ENCODE measurements around the gene COG7. TPM values are rescaled to one million over a fixed set of nuclear protein-coding genes. Genes with fewer than 3 reads are reported as not detected.
"Not testable (repeated sequence)": the region's sequence is repeated elsewhere in the genome, so short reads cannot be mapped to it uniquely, and the experiment has no call there.

COG7 gene
- total RNA-seq, 1 donor from 2014 or later: 29.4 TPM

- ATAC-seq (no peak), DNase-seq (ENCODE audit: low spot score) (no peak)
- intact Hi-C loops (cut with DNase I): no loop called here
Observed at GRCh38 chr16:23394141-23394831, 58.7 kb downstream of the COG7 start.

GRCh38 chr16:23392223-23392600 is 60.8 kb downstream of the COG7 start:
- intact Hi-C loops (cut with DNase I): no loop called here
- ATAC-seq (no peak), DNase-seq (ENCODE audit: low spot score) (no peak)

- DNase-seq (ENCODE audit: low spot score) (no peak), ATAC-seq (no peak)
- intact Hi-C loops (cut with DNase I): no loop called here
Observed at GRCh38 chr16:23391381-23392222, 61.4 kb downstream of the COG7 start.

- intact Hi-C loops (cut with DNase I); ATAC-seq; DNase-seq (ENCODE audit: low spot score): not testable (repeated sequence)
Observed at GRCh38 chr16:23389936-23390335, 63.1 kb downstream of the COG7 start.

- ATAC-seq (no peak), DNase-seq (ENCODE audit: low spot score) (no peak)
- intact Hi-C loops (cut with DNase I): no loop called here
Observed at GRCh38 chr16:23389201-23389600, 63.8 kb downstream of the COG7 start.

GRCh38 chr16:23388786-23389185 is 64.2 kb downstream of the COG7 start:
- no peak for ATAC-seq
- DNase-seq (ENCODE audit: low spot score): no peak

GRCh38 chr16:23387666-23388065 is 65.3 kb downstream of the COG7 start:
- ATAC-seq (no peak), DNase-seq (ENCODE audit: low spot score) (no peak)
- intact Hi-C loops (cut with DNase I): no loop called here

More at GRCh38 chr16:23388786-23389185, 64.2 kb downstream of the COG7 start:
- intact Hi-C loops (cut with DNase I): no loop called here

- intact Hi-C loops (cut with DNase I): no loop called here
- DNase-seq (ENCODE audit: low spot score) (no peak), ATAC-seq (no peak)
Observed at GRCh38 chr16:23385441-23385840, 67.5 kb downstream of the COG7 start.

- no peak for ATAC-seq
- no peak for DNase-seq (ENCODE audit: low spot score)
- intact Hi-C loops (cut with DNase I): no loop called here
Observed at GRCh38 chr16:23384878-23385277, 68.1 kb downstream of the COG7 start.

- DNase-seq (ENCODE audit: low spot score) (no peak), ATAC-seq (no peak)
- intact Hi-C loops (cut with DNase I): no loop called here
Observed at GRCh38 chr16:23383881-23384280, 69.1 kb downstream of the COG7 start.

- ATAC-seq (no peak), DNase-seq (ENCODE audit: low spot score) (no peak)
- intact Hi-C loops (cut with DNase I): no loop called here
Observed at GRCh38 chr16:23382279-23382678, 70.7 kb downstream of the COG7 start.

- ATAC-seq; intact Hi-C loops (cut with DNase I); DNase-seq (ENCODE audit: low spot score): not testable (repeated sequence)
Observed at GRCh38 chr16:23381702-23382101, 71.3 kb downstream of the COG7 start.

GRCh38 chr16:23380501-23380951 is 72.5 kb downstream of the COG7 start:
- ATAC-seq: no peak
- intact Hi-C loops (cut with DNase I): no loop called here
- DNase-seq (ENCODE audit: low spot score): no peak

GRCh38 chr16:23379707-23380106 is 73.3 kb downstream of the COG7 start:
- ATAC-seq (no peak), DNase-seq (ENCODE audit: low spot score) (no peak)
- intact Hi-C loops (cut with DNase I): no loop called here

GRCh38 chr16:23378921-23379320 is 74.1 kb downstream of the COG7 start:
- ATAC-seq: no peak
- intact Hi-C loops (cut with DNase I): no loop called here

GRCh38 chr16:23378256-23378655 is 74.7 kb downstream of the COG7 start:
- intact Hi-C loops (cut with DNase I): no loop called here
- ATAC-seq: no peak

More at GRCh38 chr16:23378921-23379320, 74.1 kb downstream of the COG7 start:
- DNase-seq (ENCODE audit: low spot score): no peak

GRCh38 chr16:23377071-23377931 is 75.7 kb downstream of the COG7 start:
- intact Hi-C loops (cut with DNase I): no loop called here
- no peak for DNase-seq (ENCODE audit: low spot score)
- ATAC-seq: no peak

More at GRCh38 chr16:23378256-23378655, 74.7 kb downstream of the COG7 start:
- no peak for DNase-seq (ENCODE audit: low spot score)

GRCh38 chr16:23375643-23376042 is 77.3 kb downstream of the COG7 start:
- intact Hi-C loops (cut with DNase I): no loop called here
- DNase-seq (ENCODE audit: low spot score): no peak
- no peak for ATAC-seq
